ENCODE data around the gene SYNGR1.
"Not testable (repeated sequence)": the region's sequence is repeated elsewhere in the genome, so short reads cannot be mapped to it uniquely, and the experiment has no call there.

SYNGR1 gene

DNA sequence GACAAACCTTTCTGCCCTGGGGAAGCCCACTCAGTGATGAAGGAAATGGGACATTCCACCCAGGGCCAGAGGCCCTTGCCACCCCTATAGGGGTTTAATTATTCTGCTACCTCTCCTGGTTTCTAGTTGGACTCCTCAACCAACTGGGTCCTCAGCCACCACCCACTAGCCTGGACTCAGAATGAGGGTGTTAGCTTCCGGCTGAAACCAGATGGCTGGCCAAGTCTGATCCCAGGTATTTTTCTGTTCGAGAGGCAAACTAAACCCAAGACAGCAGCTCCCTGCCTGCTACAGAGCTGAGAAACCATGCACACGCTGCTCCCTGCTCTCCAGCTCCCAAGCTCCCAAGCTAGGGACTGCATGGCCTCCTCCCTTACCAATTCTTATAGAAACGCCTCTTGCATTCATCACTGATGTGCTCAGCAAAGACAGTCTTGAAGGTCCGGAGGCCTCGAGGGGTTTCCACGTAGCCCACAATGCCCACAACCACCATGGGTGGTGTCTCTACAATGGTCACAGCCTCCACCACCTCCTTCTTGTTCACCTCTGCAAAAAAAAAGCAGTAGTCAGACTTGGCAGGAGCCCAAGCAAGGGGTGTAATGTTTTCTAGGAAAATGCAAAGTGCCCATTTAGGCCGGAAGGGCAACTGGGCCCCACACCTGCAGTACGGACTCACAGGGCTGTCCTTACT is 32.6 kb upstream of the SYNGR1 start:
- DNase-seq (ENCODE audit: low spot score): no peak

GRCh38 chr22:39317775-39318506 is 31.9 kb upstream of the SYNGR1 start:
- DNase-seq (ENCODE audit: low spot score): no peak

- DNase-seq (ENCODE audit: low spot score): no peak
Observed at GRCh38 chr22:39318507-39319283, 31.1 kb upstream of the SYNGR1 start.

DNA sequence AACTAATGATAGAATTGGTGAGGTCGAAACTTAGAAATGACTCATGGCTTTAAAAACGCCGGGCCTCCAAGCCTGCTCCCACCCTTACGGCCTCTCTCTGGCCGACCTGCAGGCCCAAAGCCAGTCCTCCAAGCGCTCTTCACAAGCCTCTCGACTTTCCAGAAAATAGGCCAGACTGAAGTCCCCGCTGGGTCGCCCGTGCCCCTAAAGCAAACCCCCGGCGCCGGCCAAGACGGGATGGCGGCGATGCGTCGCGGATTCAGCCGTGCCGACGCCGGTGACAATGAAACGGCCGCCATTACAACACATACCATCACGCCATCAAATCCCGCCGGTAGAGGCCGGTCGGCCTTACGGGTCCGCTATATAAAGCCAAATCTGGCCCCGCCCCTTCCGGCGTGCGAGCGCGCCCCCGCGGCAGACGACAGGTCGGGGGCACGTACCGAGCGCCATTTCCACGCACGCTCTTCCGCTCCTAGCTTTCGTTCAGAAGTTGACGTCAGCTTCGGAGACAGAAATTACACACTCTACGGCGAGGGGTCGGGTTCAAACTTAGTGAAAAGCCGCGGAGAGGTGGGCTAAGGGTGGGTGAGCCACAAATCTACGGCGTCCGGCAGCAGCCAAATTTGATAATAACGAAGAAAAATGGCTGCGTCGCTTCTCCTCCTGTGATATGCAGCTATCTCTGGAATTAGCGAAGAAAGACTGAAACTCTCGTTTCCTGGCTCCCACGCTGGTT is 30.3 kb upstream of the SYNGR1 start, which contains the start of gene RPL3:
TSS of gene RPL3 (minus strand) at position 340 of the 739 bp plus-strand sequence. CDS start at position 314, 26 bp downstream.
- DNase-seq (ENCODE audit: low spot score): peak; percentile 96

DNA sequence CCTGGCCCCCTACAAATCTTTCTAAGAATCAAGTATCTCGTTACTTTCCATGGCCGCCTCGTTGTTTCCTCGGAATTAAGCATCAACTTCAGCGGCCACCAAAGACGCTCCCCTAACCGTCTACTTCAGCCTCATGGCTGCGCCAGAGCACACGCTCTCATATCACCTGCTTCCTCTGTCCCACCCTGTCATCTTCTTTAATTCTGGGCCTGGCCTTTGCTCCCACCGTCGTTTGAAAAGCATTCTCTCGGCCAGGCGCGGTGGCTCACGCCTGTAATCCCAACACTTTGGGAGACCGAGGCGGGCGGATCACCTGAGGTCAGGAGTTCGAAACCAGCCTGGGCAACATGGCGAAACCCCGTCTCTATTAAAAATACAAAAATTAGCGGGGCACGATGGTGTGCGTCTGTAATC is 29.2 kb upstream of the SYNGR1 start:
- DNase-seq (ENCODE audit: low spot score): not testable (repeated sequence)

GRCh38 chr22:39325392-39325932 is 24.3 kb upstream of the SYNGR1 start:
- peak; percentile 57 for DNase-seq (ENCODE audit: low spot score)

- DNase-seq (ENCODE audit: low spot score): peak; percentile 3
Observed at GRCh38 chr22:39327995-39328754, 21.6 kb upstream of the SYNGR1 start.

GRCh38 chr22:39330553-39330952 is 19.2 kb upstream of the SYNGR1 start:
- DNase-seq (ENCODE audit: low spot score): not testable (repeated sequence)

GRCh38 chr22:39332441-39333064 is 17.2 kb upstream of the SYNGR1 start:
- peak; percentile 8 for DNase-seq (ENCODE audit: low spot score)

GRCh38 chr22:39336411-39336810 is 13.4 kb upstream of the SYNGR1 start:
- no peak for DNase-seq (ENCODE audit: low spot score)

DNA sequence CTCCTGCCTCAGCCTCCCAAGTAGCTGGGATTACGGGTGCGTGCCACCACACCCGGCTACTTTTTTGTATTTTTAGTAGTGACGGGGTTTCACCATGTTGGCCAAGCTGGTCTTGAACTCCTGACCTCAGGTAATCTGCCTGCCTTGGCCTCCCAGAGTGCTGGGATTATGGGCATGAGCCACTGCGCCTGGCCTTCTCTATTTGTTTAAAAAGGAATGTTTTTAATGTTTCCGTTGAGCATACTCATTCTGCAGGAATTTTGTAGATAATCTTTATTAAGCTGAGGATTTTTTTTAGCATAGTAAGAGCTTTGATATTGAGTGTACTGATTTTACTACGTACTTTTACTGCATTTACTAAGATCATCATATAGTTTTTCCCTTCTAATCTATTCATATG is 10.0 kb upstream of the SYNGR1 start:
- not testable (repeated sequence) for DNase-seq (ENCODE audit: low spot score)

- no peak for DNase-seq (ENCODE audit: low spot score)
Observed at GRCh38 chr22:39341179-39341578, 8.6 kb upstream of the SYNGR1 start.

DNA sequence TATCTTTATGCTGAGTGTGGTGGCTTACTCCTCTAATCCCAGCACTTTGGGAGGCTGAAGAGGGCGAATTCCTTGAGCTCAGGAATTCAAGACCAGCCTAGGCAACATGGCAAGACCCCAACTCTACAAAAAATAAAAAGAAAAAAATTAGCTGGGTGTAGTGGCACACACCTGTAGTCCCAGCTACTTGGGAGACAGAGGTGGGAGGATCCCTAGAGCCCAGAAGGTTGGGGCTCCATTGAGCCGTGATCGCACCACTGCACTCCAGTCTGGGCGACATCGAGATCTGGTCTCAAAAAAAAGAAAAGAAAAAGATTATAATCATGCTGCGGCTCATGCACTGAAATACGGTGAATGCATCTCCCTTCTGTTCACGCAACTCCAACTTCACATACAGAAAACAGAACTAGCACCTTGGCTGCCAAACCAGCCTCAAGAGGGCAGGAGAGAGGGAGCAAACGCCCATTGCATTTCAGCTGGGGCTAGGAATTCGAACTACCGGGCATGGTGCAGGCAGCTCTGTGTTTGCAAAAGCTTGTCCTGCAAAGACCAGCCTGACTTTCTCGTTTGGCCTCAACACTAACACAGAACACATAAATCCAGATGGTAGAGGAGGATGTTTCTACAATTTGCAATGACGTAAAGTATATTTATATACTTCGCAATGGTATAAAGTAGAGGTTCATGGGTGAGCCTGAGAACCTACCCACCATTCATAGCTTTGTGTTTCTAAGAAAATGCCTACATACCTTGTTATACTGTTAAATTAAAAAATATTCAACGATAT is 6.3 kb upstream of the SYNGR1 start:
- peak; percentile 86 for DNase-seq (ENCODE audit: low spot score)

GRCh38 chr22:39344046-39344390 is 5.8 kb upstream of the SYNGR1 start:
- no peak for DNase-seq (ENCODE audit: low spot score)

GRCh38 chr22:39345231-39345630 is 4.6 kb upstream of the SYNGR1 start:
- no peak for DNase-seq (ENCODE audit: low spot score)

DNA sequence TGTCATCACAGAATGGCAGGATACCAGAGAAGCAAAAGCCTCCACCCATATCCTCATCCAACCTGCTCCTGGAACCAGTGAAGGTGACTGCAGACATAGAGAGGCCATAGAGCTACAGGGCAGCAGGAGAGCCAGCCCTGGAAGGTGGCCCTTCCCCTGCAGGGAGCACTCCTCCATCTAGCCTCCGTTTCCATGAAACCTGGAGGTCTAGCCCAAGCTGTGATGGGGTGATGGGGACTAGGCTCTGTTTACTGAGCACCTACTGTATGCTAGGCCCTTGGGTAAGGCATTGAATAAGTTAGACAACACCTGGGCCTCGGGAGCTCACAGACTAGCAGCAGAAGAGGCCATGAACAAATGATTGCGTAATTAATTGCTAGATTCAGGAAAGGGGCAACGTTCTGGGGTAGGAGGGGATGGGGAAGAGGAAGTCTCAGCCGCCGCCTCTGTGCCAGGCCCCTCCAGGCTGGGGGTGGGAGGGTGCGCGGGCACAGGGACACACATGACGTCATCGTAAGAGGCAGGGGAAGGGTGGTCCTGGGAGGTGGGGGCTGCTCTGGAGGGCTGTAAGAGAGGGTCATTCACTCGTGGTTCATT is 784 bp upstream of the SYNGR1 start:
- DNase-seq (ENCODE audit: low spot score): peak; percentile 14

DNA sequence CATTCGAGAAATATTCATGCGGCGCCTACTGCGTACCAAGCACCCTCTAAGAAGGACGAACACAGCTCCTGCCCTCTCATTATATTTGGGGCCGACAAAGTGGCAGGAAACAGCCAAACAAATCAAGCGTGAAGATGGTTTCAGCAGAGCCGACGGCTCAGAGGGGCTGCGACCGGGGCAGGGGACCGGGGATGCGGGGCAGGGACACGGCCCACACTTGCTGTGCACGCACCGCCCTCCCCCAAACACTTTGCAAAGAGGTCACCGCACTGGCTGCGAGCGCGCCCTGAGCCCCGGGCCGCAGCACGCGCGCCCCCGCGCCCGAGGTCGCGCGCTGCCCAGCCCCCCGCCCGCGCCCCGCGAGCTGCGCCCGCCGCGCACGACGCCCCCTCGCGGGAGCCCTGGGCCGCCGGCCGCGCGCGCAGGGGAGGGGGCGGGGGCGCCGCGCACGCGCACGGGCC is 255 bp upstream of the SYNGR1 start:
- DNase-seq (ENCODE audit: low spot score): peak; percentile 93

GRCh38 chr22:39350757-39351688 is 1.2 kb downstream of the SYNGR1 start:
- no peak for DNase-seq (ENCODE audit: low spot score)

Measured in AG20443 (cell line).